ENCODE data around the gene HS3ST6.
A peak's percentile ranks its signal among the peaks of the same experiment; 100 is the strongest.
"Not testable (repeated sequence)": the region's sequence is repeated elsewhere in the genome, so short reads cannot be mapped to it uniquely, and the experiment has no call there.

Gene HS3ST6

GRCh38 chr16:1924095-1924494 lies 5.9 kb upstream of the HS3ST6 start:
- DNase-seq, result no peak

GRCh38 chr16:1923299-1924034 lies 5.3 kb upstream of the HS3ST6 start:
- no peak for DNase-seq

- no peak for DNase-seq
Measured at GRCh38 chr16:1922357-1922756, 4.1 kb upstream of the HS3ST6 start.

- DNase-seq, result peak in 1 of 2 donors; percentile 27
Measured at GRCh38 chr16:1920727-1921171, 2.5 kb upstream of the HS3ST6 start.

GRCh38 chr16:1920122-1920521 lies 1.9 kb upstream of the HS3ST6 start:
- not testable (repeated sequence) for DNase-seq

GRCh38 chr16:1919327-1919998 lies 1.2 kb upstream of the HS3ST6 start:
- no peak for DNase-seq

GRCh38 chr16:1917665-1918350 lies 407 bp downstream of the HS3ST6 start:
- no peak for DNase-seq

- no peak for DNase-seq
Measured at GRCh38 chr16:1917056-1917664, 1.1 kb downstream of the HS3ST6 start.

GRCh38 chr16:1916640-1916990 lies 1.6 kb downstream of the HS3ST6 start:
- no peak for DNase-seq

- no peak for DNase-seq
Measured at GRCh38 chr16:1915732-1916639, 2.2 kb downstream of the HS3ST6 start.

GRCh38 chr16:1914988-1915387 lies 3.2 kb downstream of the HS3ST6 start:
- DNase-seq, result no peak

GRCh38 chr16:1914084-1914608 lies 4.1 kb downstream of the HS3ST6 start:
- no peak for DNase-seq

- no peak for DNase-seq
Measured at GRCh38 chr16:1913327-1914083, 4.7 kb downstream of the HS3ST6 start.

GRCh38 chr16:1912215-1912543 lies 6.0 kb downstream of the HS3ST6 start:
- DNase-seq, result no peak

GRCh38 chr16:1911467-1912214 lies 6.6 kb downstream of the HS3ST6 start:
- no peak for DNase-seq

- DNase-seq, result no peak
Measured at GRCh38 chr16:1909561-1910231, 8.5 kb downstream of the HS3ST6 start.

- DNase-seq, result no peak
Measured at GRCh38 chr16:1908983-1909382, 9.2 kb downstream of the HS3ST6 start.

- DNase-seq, result no peak
Measured at GRCh38 chr16:1908184-1908583, 10.0 kb downstream of the HS3ST6 start.

- DNase-seq, result no peak
Measured at GRCh38 chr16:1907226-1907860, 10.9 kb downstream of the HS3ST6 start.

GRCh38 chr16:1906846-1907165 lies 11.4 kb downstream of the HS3ST6 start:
- no peak for DNase-seq

All from stimulated activated CD4-positive, alpha-beta T cell treated with anti-CD3 and anti-CD28 coated beads, Interleukin-2, amount 100 ng/mL, for 24 hours (primary cell).